SK-N-SH treated with all-trans-retinoic acid at 6 μM for 48 hours (cell line): Measurements from ENCODE around the gene LSAMP.

Source experiments
- ATAC-seq: fragments of 200-7000 bp; cut with Tn5 transposase; 3 replicates; pipeline ENCODE4 v1.9.1; 2020; ENCODE audit warnings: mild to moderate bottlenecking, moderate library complexity
- ARNTL ChIP-seq: fragments of 450-650 bp; formaldehyde crosslinking; IDR thresholded peaks from 2 replicates; pipeline ENCODE4 v1.5.0; 2020; ENCODE audit warnings: low read depth, mild to moderate bottlenecking, moderate library complexity, borderline replicate concordance
- BACH2 ChIP-seq: fragments of 250-450 bp; sonication (Bioruptor Pico); IDR thresholded peaks from 2 replicates; pipeline ENCODE4 v1.9.0; 2021; ENCODE audit warnings: mild to moderate bottlenecking, borderline replicate concordance
- CREB5 ChIP-seq: fragments of 250-450 bp; sonication (Bioruptor Pico); IDR thresholded peaks from 2 replicates; pipeline ENCODE4 v1.5.1; 2020; ENCODE audit warnings: low read depth, mild to moderate bottlenecking, moderate library complexity
- CSDC2 ChIP-seq: fragments of 250-450 bp; sonication (Bioruptor Pico); IDR thresholded peaks from 2 replicates; pipeline ENCODE4 v1.5.0; 2020; ENCODE audit warnings: mild to moderate bottlenecking, moderate library complexity
- CSRNP3 ChIP-seq: fragments of 250-450 bp; sonication (Bioruptor Pico); IDR thresholded peaks from 2 replicates; pipeline ENCODE4 v1.5.1; 2021; ENCODE audit warnings: mild to moderate bottlenecking, moderate library complexity
- GLIS3 ChIP-seq: fragments of 250-450 bp; sonication (Bioruptor Pico); IDR thresholded peaks from 2 replicates; pipeline ENCODE4 v1.5.0; 2020; ENCODE audit warnings: mild to moderate bottlenecking, moderate library complexity
- ISL1 ChIP-seq: fragments of 250-450 bp; sonication (Bioruptor Pico); IDR thresholded peaks from 2 replicates; pipeline ENCODE4 v2.1.2; 2022; ENCODE audit warnings: mild to moderate bottlenecking, moderate library complexity
- OSR1 ChIP-seq: fragments of 250-450 bp; sonication (Bioruptor Pico); IDR thresholded peaks from 2 replicates; pipeline ENCODE4 v1.8.0; 2022; ENCODE audit warnings: moderate library complexity, mild to moderate bottlenecking, inconsistent platforms
- POU6F1 ChIP-seq: fragments of 250-450 bp; sonication (Bioruptor Pico); IDR thresholded peaks from 2 replicates; pipeline ENCODE4 v1.8.0; 2021; ENCODE audit warnings: low read depth, mild to moderate bottlenecking, moderate library complexity, borderline replicate concordance
- PPARA ChIP-seq: fragments of 250-450 bp; sonication (Bioruptor Pico); IDR thresholded peaks from 2 replicates; pipeline ENCODE4 v1.5.0; 2020; ENCODE audit warnings: mild to moderate bottlenecking, borderline replicate concordance
- RARB ChIP-seq: fragments of 250-450 bp; sonication (Bioruptor Pico); IDR thresholded peaks from 2 replicates; pipeline ENCODE4 v1.8.0; 2021; ENCODE audit warnings: mild to moderate bottlenecking, moderate library complexity
- SNAI2 ChIP-seq: fragments of 250-450 bp; sonication (Bioruptor Pico); IDR thresholded peaks from 2 replicates; pipeline ENCODE4 v1.5.0; 2020; ENCODE audit warnings: mild to moderate bottlenecking, moderate library complexity
- TCF4 ChIP-seq: fragments of 250-450 bp; sonication (Bioruptor Pico); IDR thresholded peaks from 2 replicates; pipeline ENCODE4 v1.8.0; 2021; ENCODE audit warnings: mild to moderate bottlenecking, moderate library complexity, borderline replicate concordance
- TOX ChIP-seq: fragments of 250-450 bp; sonication (Bioruptor Pico); IDR thresholded peaks from 2 replicates; pipeline ENCODE4 v1.8.0; 2021; ENCODE audit warnings: mild to moderate bottlenecking, moderate library complexity, borderline replicate concordance
- TSHZ2 ChIP-seq: fragments of 250-450 bp; sonication (Bioruptor Pico); IDR thresholded peaks from 2 replicates; pipeline ENCODE4 v1.5.0; 2020; ENCODE audit warnings: mild to moderate bottlenecking, moderate library complexity
- ZC3H10 ChIP-seq: fragments of 250-450 bp; sonication (Bioruptor Pico); IDR thresholded peaks from 2 replicates; pipeline ENCODE4 v1.5.1; 2021; ENCODE audit warnings: mild to moderate bottlenecking, moderate library complexity
- ZFP3 ChIP-seq: fragments of 250-450 bp; sonication (Bioruptor Pico); IDR thresholded peaks from 2 replicates; pipeline ENCODE4 v1.5.0; 2020; ENCODE audit warnings: mild to moderate bottlenecking, moderate library complexity
- ZNF565 ChIP-seq: fragments of 450-650 bp; formaldehyde crosslinking; conservative IDR thresholded peaks from 2 replicates; pipeline ENCODE4 v1.5.0; 2020; ENCODE audit warnings: low read depth, mild to moderate bottlenecking, moderate library complexity
- ZNF70 ChIP-seq: fragments of 450-650 bp; formaldehyde crosslinking; IDR thresholded peaks from 2 replicates; pipeline ENCODE4 v1.5.0; 2020; ENCODE audit warnings: mild to moderate bottlenecking, moderate library complexity
- ZNF8 ChIP-seq: fragments of 450-650 bp; formaldehyde crosslinking; IDR thresholded peaks from 2 replicates; pipeline ENCODE4 v1.5.0; 2020; ENCODE audit warnings: mild to moderate bottlenecking, moderate library complexity

The LSAMP gene

GRCh38 chr3:115835946-115836345 lies 609.3 kb downstream of the LSAMP start (continued):
- no peak for TF ChIP-seq TSHZ2
- TF ChIP-seq ZC3H10 (CRISPR knock-in tag): no peak

GRCh38 chr3:115834068-115834467 lies 611.2 kb downstream of the LSAMP start:
- no peak for TF ChIP-seq RARB (CRISPR knock-in tag)
- TF ChIP-seq ISL1 (CRISPR knock-in tag): peak; percentile 24; the same call in 1 of the 2 replicates
- ATAC-seq: peak; percentile 76

GRCh38 chr3:115833074-115833473 lies 612.2 kb downstream of the LSAMP start:
- peak; percentile 54 for ATAC-seq

GRCh38 chr3:115832265-115832664 lies 613.0 kb downstream of the LSAMP start:
- ATAC-seq: no peak
- no peak for TF ChIP-seq ZC3H10 (CRISPR knock-in tag)
- TF ChIP-seq TOX (CRISPR knock-in tag): no peak
- TF ChIP-seq CSRNP3: no peak
- TF ChIP-seq ISL1 (CRISPR knock-in tag): no peak
- no peak for TF ChIP-seq CREB5 (CRISPR knock-in tag)
- no peak for TF ChIP-seq ZNF8 (CRISPR knock-in tag)
- TF ChIP-seq ARNTL: no peak
- TF ChIP-seq PPARA (CRISPR knock-in tag): no peak
- TF ChIP-seq ZFP3 (CRISPR knock-in tag): no peak
- TF ChIP-seq OSR1: no peak
- TF ChIP-seq TSHZ2: no peak
- TF ChIP-seq TCF4 (CRISPR knock-in tag): no peak
- no peak for TF ChIP-seq ZNF565 (CRISPR knock-in tag)
- TF ChIP-seq GLIS3: no peak
- no peak for TF ChIP-seq POU6F1 (CRISPR knock-in tag)
- no peak for TF ChIP-seq ZNF70 (CRISPR knock-in tag)
- TF ChIP-seq CSDC2: no peak
- no peak for TF ChIP-seq SNAI2

More at GRCh38 chr3:115833074-115833473, 612.2 kb downstream of the LSAMP start:
- TF ChIP-seq BACH2 (CRISPR knock-in tag): no peak
- TF ChIP-seq ISL1 (CRISPR knock-in tag): peak; percentile 35
